HEK293T (cell line): Measurements from ENCODE around the gene SORT1.

Source experiments
- CTCF ChIA-PET: fragments of 350-600 bp; formaldehyde crosslinking; extraction: SDS; loops from one replicate; lab custom pipeline; 2021; ENCODE audit warnings: antibody characterized with exemption, inconsistent platforms; lab: Yijun Ruan, JAX
- POLR2A ChIA-PET: fragments of 350-600 bp; formaldehyde crosslinking; extraction: SDS; loops from one replicate; lab custom pipeline; 2020; ENCODE audit warnings: antibody characterized with exemption, inconsistent platforms; lab: Yijun Ruan, JAX
- DNase-seq: peaks from one replicate; pipeline ENCODE4 v3.0.0; 2012; ENCODE audit warnings: mixed read lengths; ENCODE audit errors: extremely low spot score
- ARNT ChIP-seq: fragments of 450-650 bp; IDR thresholded peaks from 2 replicates; pipeline ENCODE4 v1.6.1; 2017; ENCODE audit warnings: mild to moderate bottlenecking
- BHLHE40 ChIP-seq: fragments of 450-650 bp; IDR thresholded peaks from 2 replicates; pipeline ENCODE4 v1.6.1; 2016; ENCODE audit warnings: mild to moderate bottlenecking, moderate library complexity, borderline replicate concordance
- ELF4 ChIP-seq: fragments of 450-650 bp; IDR thresholded peaks from 2 replicates; pipeline ENCODE4 v1.6.1; 2017; ENCODE audit warnings: antibody characterized with exemption
- FOXA1 ChIP-seq: fragments of 450-650 bp; IDR thresholded peaks from 2 replicates; pipeline ENCODE4 v1.6.1; 2016; ENCODE audit warnings: mild to moderate bottlenecking
- FOXM1 ChIP-seq: fragments of 450-650 bp; IDR thresholded peaks from 2 replicates; pipeline ENCODE4 v1.6.1; 2017; ENCODE audit warnings: mild to moderate bottlenecking, borderline replicate concordance
- LEF1 ChIP-seq: fragments of 450-650 bp; IDR thresholded peaks from 2 replicates; pipeline ENCODE4 v1.6.1; 2017; ENCODE audit warnings: mild to moderate bottlenecking, borderline replicate concordance
- SP1 ChIP-seq: fragments of 450-650 bp; IDR thresholded peaks from 2 replicates; pipeline ENCODE4 v1.6.1; 2017

Gene SORT1

GRCh38 chr1:109259674-109260557, 137.8 kb downstream of the SORT1 start:
- no peak for DNase-seq
- POLR2A ChIA-PET = no interaction called here
- CTCF ChIA-PET = interaction anchor here (0.6 to 1.3 kb wide), 3 partner anchors 18 to 273 kb away, joined by 3 to 5 read pairs (median 4); no protein-coding TSS in a partner anchor
- TF ChIP-seq FOXM1 = no peak
- no peak for TF ChIP-seq LEF1
- no peak for TF ChIP-seq BHLHE40
- TF ChIP-seq SP1 = no peak
- no peak for TF ChIP-seq FOXA1
- TF ChIP-seq ELF4 = no peak
- no peak for TF ChIP-seq ARNT
